H1 (cell line): ENCODE results near the gene HOXD10. TPM values are rescaled to one million over a fixed set of nuclear protein-coding genes. Genes with fewer than 3 reads are reported as not detected.

ENCODE experiments used
- KDM4A ChIP-seq: IDR thresholded peaks from one replicate; pipeline ENCODE4 v1.7.1; 2012; ENCODE audit warnings: low read depth, mild to moderate bottlenecking, moderate library complexity, low read length, inconsistent platforms; ENCODE audit not compliant: severe bottlenecking
- TCF12 ChIP-seq: IDR thresholded peaks from 2 replicates; pipeline ENCODE4 v1.6.1; 2011; ENCODE audit warnings: low read depth, mild to moderate bottlenecking, low read length
- polyA plus RNA-seq, 7 experiments: library from polyadenylated mRNA; depleted of rRNA in 3 of 7; stranded (reverse) in 5 of 7; unstranded in 2 of 7; fragments of >200 nt in 5 of 7; fragments of 200-250 nt in 2 of 7; gene quantifications; 1 replicate in 5 of 7; 2 replicates in 1 of 7; 4 replicates in 1 of 7; pipeline versions ENCODE4 v1.2.1 to v1.2.3, GENCODE V29; 2011 to 2013; ENCODE audit warnings: missing spikeins in 2 of 7, mixed read lengths in 2 of 7
- total RNA-seq: library from RNA; stranded (reverse); fragmentation: NEBNext Ultra II Directional; extraction: Animal tissue kit (Norgen Biotek cat#: 25700); gene quantifications from 2 replicates; pipeline ENCODE4 v1.2.1, GENCODE V29; 2021

The HOXD10 gene
- total and polyA plus RNA-seq, 2 of the 8 experiments (the other 6 are each of a cell fraction or from before 2014, with no cell fraction given): not detected

DNA sequence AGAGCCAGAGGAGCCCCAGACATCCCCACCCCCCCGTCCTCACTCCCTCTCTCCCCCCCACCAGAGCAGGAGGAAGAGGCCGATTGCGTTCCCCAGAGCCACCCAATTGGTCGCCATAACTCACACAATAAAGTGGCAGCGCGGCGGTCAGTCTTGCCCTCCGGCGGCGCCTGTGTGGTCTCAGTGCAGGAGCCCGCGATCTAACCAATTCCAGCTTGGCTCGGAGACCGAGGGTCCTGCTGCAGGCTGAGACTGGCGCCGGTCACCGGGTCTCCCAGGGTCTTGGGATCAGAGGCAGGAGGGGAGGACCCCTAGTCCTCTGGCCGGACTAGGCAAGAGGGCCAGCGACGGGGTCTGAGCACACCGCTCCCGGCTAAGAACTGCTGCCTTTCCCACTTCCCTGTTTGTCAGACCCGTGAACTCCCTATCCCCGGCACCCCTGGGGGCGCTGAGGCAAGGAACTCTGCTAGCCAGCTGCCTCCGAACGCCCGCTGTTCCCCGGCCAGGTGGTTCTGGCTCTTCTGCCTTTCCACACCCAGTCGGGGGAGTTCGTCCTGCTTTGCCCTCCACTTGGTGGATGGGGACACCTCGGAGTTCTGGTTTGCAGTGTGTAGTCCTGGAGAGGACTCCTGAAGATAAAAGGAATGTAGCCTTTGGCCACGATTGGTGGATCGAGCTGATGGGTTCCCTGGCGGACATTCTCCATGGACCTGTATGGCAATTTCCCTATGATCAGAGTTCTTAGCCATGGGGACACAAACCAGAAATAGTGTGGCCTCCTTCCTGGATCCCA, 18.0 kb upstream of the HOXD10 start (continued):
- TF ChIP-seq TCF12: no peak
- peak; percentile 25 for TF ChIP-seq KDM4A
